ENCODE measurements around the gene IFNGR2.

- TF ChIP-seq, protein P1, sequence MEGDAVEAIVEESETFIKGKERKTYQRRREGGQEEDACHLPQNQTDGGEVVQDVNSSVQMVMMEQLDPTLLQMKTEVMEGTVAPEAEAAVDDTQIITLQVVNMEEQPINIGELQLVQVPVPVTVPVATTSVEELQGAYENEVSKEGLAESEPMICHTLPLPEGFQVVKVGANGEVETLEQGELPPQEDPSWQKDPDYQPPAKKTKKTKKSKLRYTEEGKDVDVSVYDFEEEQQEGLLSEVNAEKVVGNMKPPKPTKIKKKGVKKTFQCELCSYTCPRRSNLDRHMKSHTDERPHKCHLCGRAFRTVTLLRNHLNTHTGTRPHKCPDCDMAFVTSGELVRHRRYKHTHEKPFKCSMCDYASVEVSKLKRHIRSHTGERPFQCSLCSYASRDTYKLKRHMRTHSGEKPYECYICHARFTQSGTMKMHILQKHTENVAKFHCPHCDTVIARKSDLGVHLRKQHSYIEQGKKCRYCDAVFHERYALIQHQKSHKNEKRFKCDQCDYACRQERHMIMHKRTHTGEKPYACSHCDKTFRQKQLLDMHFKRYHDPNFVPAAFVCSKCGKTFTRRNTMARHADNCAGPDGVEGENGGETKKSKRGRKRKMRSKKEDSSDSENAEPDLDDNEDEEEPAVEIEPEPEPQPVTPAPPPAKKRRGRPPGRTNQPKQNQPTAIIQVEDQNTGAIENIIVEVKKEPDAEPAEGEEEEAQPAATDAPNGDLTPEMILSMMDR (IDR thresholded peaks at IDR 0.05): no peak
- no peak for TF ChIP-seq POLR2A (IDR thresholded peaks at IDR 0.05)
Observed at GRCh38 chr21:33394260-33394659, 9.0 kb upstream of the IFNGR2 start.

Data from ovary (tissue), 3 donors.